Measurements from ENCODE around the gene KLF5.
A peak's percentile ranks its signal among the peaks of the same experiment; 100 is the strongest.

KLF5 gene

DNA sequence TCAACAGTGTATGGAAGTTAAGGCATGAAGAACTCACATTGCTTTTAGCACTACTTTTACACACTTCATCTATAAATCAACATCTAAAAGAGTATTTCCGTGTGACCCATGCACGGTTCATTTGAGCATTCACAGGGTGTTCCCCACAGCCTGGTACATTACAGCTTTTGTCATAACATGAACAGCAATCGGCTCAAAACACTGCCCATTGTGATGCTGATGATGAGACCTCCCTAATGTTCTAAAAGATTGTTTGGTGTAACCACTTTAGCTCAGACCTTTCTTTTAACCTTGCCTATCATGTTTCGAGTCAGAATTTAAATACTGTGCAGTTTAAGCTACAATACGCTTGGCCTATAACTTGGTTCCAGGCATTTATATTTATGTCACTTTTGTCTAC is 4.1 kb upstream of the KLF5 start:
- FAIRE-seq (peak; percentile 30), DNase-seq (ENCODE audit: insufficient read length, low spot score) (no peak)
- no peak for TF ChIP-seq POLR2A (IDR thresholded peaks at IDR 0.05; ENCODE audit: low read depth, low read length)

GRCh38 chr13:73055813-73056564 is 2.8 kb upstream of the KLF5 start:
- peak; percentile 95 for FAIRE-seq
- DNase-seq (ENCODE audit: insufficient read length, low spot score): peak; percentile 31
- no peak for TF ChIP-seq POLR2A (IDR thresholded peaks at IDR 0.05; ENCODE audit: low read depth, low read length)

- DNase-seq (ENCODE audit: insufficient read length, low spot score) (no peak), FAIRE-seq (no peak)
- no peak for TF ChIP-seq POLR2A (IDR thresholded peaks at IDR 0.05; ENCODE audit: low read depth, low read length)
Measured at GRCh38 chr13:73056565-73056962, 2.2 kb upstream of the KLF5 start.

GRCh38 chr13:73057284-73058063 is 1.3 kb upstream of the KLF5 start:
- no peak for FAIRE-seq

GRCh38 chr13:73058064-73058313 is 816 bp upstream of the KLF5 start:
- no peak for TF ChIP-seq POLR2A (IDR thresholded peaks at IDR 0.05; ENCODE audit: low read depth, low read length)
- FAIRE-seq (peak; percentile 6), DNase-seq (ENCODE audit: insufficient read length, low spot score) (no peak)

More at GRCh38 chr13:73057284-73058063, 1.3 kb upstream of the KLF5 start:
- DNase-seq (ENCODE audit: insufficient read length, low spot score): no peak
- no peak for TF ChIP-seq POLR2A (IDR thresholded peaks at IDR 0.05; ENCODE audit: low read depth, low read length)

DNA sequence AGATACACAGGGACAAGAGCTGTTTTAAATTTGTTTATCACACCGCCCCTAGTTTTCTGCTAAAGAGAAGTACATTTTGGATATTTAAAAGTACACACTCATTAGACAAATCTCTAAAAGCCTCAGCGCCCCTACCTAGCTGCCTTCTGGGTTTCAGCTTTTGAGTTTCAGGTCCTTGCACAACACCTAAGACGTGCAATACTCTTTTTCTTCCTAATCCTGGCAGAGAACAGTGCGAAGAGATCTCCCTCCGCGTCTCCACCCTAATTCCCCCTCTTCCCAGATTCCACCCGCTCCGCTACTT is 421 bp upstream of the KLF5 start:
- peak; percentile 41 for FAIRE-seq
- no peak for TF ChIP-seq POLR2A (IDR thresholded peaks at IDR 0.05; ENCODE audit: low read depth, low read length)
- no peak for DNase-seq (ENCODE audit: insufficient read length, low spot score)

DNA sequence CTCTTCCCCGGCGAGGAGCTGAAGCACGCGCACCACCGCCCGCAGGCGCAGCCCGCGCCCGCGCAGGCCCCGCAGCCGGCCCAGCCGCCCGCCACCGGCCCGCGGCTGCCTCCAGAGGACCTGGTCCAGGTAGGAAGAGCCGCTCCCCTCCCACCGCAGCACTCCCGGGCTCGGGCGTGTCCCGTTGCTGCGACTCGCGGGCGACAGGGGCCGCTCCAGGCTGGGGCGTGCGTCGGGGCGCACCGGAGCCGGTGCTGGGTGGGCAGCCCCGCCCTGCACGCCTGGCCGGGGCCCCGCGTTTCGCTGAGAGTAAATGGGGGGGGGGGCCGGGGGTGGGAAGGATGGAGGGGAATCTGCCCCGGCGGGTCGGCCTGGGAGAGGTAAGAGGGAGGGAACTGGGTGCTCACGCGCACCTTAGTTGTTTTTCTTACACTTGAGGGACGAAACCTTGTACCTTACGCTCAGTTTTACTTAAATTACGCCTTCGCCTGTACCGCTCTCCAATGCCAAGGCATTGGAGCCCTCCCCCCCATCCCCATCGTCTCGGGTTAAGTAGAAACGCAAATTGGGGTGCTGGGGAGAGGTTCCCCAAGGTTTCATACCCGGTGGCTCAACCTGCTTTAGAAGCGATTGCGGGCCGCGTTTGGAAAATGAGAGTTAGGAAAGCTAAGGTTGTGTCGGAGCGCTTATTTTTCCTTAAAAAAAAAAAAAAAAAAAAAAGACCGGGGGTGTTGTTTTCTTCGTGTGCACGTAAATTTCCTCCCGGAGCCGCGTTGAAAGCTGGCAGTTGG is 850 bp downstream of the KLF5 start:
- no peak for TF ChIP-seq POLR2A (IDR thresholded peaks at IDR 0.05; ENCODE audit: low read depth, low read length)
- DNase-seq (ENCODE audit: insufficient read length, low spot score): peak; percentile 23
- no peak for FAIRE-seq

- TF ChIP-seq POLR2A (IDR thresholded peaks at IDR 0.05; ENCODE audit: low read depth, low read length): no peak
- peak; percentile 78 for FAIRE-seq
- peak; percentile 38 for DNase-seq (ENCODE audit: insufficient read length, low spot score)
Measured at GRCh38 chr13:73060251-73061160, 1.7 kb downstream of the KLF5 start.

- DNase-seq (ENCODE audit: insufficient read length, low spot score) (no peak), FAIRE-seq (no peak)
- TF ChIP-seq POLR2A (IDR thresholded peaks at IDR 0.05; ENCODE audit: low read depth, low read length): no peak
Measured at GRCh38 chr13:73061473-73061872, 2.7 kb downstream of the KLF5 start.

- DNase-seq (ENCODE audit: insufficient read length, low spot score): no peak
Measured at GRCh38 chr13:73061876-73062275, 3.1 kb downstream of the KLF5 start.

DNA sequence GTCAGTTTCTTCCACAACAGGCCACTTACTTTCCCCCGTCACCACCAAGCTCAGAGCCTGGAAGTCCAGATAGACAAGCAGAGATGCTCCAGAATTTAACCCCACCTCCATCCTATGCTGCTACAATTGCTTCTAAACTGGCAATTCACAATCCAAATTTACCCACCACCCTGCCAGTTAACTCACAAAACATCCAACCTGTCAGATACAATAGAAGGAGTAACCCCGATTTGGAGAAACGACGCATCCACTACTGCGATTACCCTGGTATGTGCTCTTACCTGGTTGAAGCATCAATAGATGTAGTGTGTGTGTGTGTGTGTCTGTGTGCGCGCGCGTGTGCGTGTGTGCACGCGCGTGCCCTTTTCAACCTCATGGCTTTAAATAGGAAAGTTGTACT is 3.7 kb downstream of the KLF5 start:
- DNase-seq (ENCODE audit: insufficient read length, low spot score) (no peak), FAIRE-seq (no peak)
- no peak for TF ChIP-seq POLR2A (IDR thresholded peaks at IDR 0.05; ENCODE audit: low read depth, low read length)

More at GRCh38 chr13:73061876-73062275, 3.1 kb downstream of the KLF5 start:
- FAIRE-seq: no peak
- TF ChIP-seq POLR2A (IDR thresholded peaks at IDR 0.05; ENCODE audit: low read depth, low read length): no peak

- DNase-seq (ENCODE audit: insufficient read length, low spot score) (no peak), FAIRE-seq (no peak)
- no peak for TF ChIP-seq POLR2A (IDR thresholded peaks at IDR 0.05; ENCODE audit: low read depth, low read length)
Measured at GRCh38 chr13:73063166-73063565, 4.4 kb downstream of the KLF5 start.

- no peak for TF ChIP-seq POLR2A (IDR thresholded peaks at IDR 0.05; ENCODE audit: low read depth, low read length)
- FAIRE-seq (no peak), DNase-seq (ENCODE audit: insufficient read length, low spot score) (no peak)
Measured at GRCh38 chr13:73065036-73065435, 6.2 kb downstream of the KLF5 start.
